Measurements from ENCODE around the gene TM9SF4. TPM values are rescaled to one million over a fixed set of nuclear protein-coding genes. Genes with fewer than 3 reads are reported as not detected.

TM9SF4 gene
- total RNA-seq, 6 donors from 2014 or later, result 26.7 to 48.0 (median 37.1) TPM

- H3K4me3 ChIP-seq, result no peak overlapping the region
- 95 to 99% methylated on average over 14 to 21 of the region's 21 CpGs for WGBS, 2 donors
- ATAC-seq (ENCODE audit: low FRiP score in 2 of 2) (no peak), DNase-seq (no peak)
- H3K27me3 ChIP-seq, result no peaks in the 10 kb centered on the region
- peaks cover 54 to 97% (median 87%) of the 10 kb centered on the region in 4 donors for H3K36me3 ChIP-seq
- H3K9me3 ChIP-seq, result no peaks in the 10 kb centered on the region
- no peaks in the 10 kb centered on the region for H3K4me1 ChIP-seq
- TF ChIP-seq POLR2AphosphoS5 (IDR thresholded peaks at IDR 0.05) (no peak), POLR2A (IDR thresholded peaks at IDR 0.05) (no peak), CTCF (IDR thresholded peaks at IDR 0.05) (no peak), EP300 (IDR thresholded peaks at IDR 0.05) (no peak)
- no peak overlapping the region for H3K27ac ChIP-seq
Measured at GRCh38 chr20:32141465-32141980, 32.0 kb downstream of the TM9SF4 start.

GRCh38 chr20:32142088-32142487, 32.6 kb downstream of the TM9SF4 start:
- Histone ChIP-seq H3K27me3 (no peaks in the 10 kb centered on the region), H3K27ac (no peak overlapping the region), H3K4me3 (no peak overlapping the region), H3K4me1 (no peaks in the 10 kb centered on the region), H3K9me3 (no peaks in the 10 kb centered on the region), H3K36me3 (peaks cover 54 to 97% (median 85%) of the 10 kb centered on the region in 4 donors)
- ATAC-seq (ENCODE audit: low FRiP score in 2 of 2), result no peak
- DNase-seq, result no peak
- no peak for TF ChIP-seq POLR2A (IDR thresholded peaks at IDR 0.05)
- no peak for TF ChIP-seq POLR2AphosphoS5 (IDR thresholded peaks at IDR 0.05)
- TF ChIP-seq EP300 (IDR thresholded peaks at IDR 0.05), result no peak
- no peak for TF ChIP-seq CTCF (IDR thresholded peaks at IDR 0.05)
- WGBS, 2 donors, result 92 to 93% methylated on average over 5 of the region's 5 CpGs

- H3K9me3 ChIP-seq, result no peaks in the 10 kb centered on the region
- TF ChIP-seq CTCF (IDR thresholded peaks at IDR 0.05) (no peak), POLR2A (IDR thresholded peaks at IDR 0.05) (no peak), EP300 (IDR thresholded peaks at IDR 0.05) (no peak), POLR2AphosphoS5 (IDR thresholded peaks at IDR 0.05) (no peak)
- H3K4me1 ChIP-seq, result no peaks in the 10 kb centered on the region
- no peak overlapping the region for H3K27ac ChIP-seq
- DNase-seq, result no peak
- no peak overlapping the region for H3K4me3 ChIP-seq
- no peak for ATAC-seq (ENCODE audit: low FRiP score in 2 of 2)
- H3K27me3 ChIP-seq, result no peaks in the 10 kb centered on the region
- peaks cover 51 to 95% (median 84%) of the 10 kb centered on the region in 4 donors for H3K36me3 ChIP-seq
- 91 to 96% methylated on average over 12 to 15 of the region's 15 CpGs for WGBS, 2 donors
Measured at GRCh38 chr20:32142991-32143390, 33.5 kb downstream of the TM9SF4 start.

GRCh38 chr20:32144898-32145662, 35.6 kb downstream of the TM9SF4 start:
- H3K27me3 ChIP-seq, result no peaks in the 10 kb centered on the region
- H3K9me3 ChIP-seq, result no peaks in the 10 kb centered on the region
- TF ChIP-seq POLR2A (IDR thresholded peaks at IDR 0.05) (no peak), CTCF (IDR thresholded peaks at IDR 0.05) (no peak), EP300 (IDR thresholded peaks at IDR 0.05) (no peak), POLR2AphosphoS5 (IDR thresholded peaks at IDR 0.05) (no peak)
- H3K4me1 ChIP-seq, result no peaks in the 10 kb centered on the region
- no peak overlapping the region for H3K4me3 ChIP-seq
- DNase-seq (no peak), ATAC-seq (ENCODE audit: low FRiP score in 2 of 2) (no peak)
- 93% methylated on average over 6 to 8 of the region's 8 CpGs for whole genome bisulfite sequencing, 2 donors
- H3K27ac ChIP-seq, result no peak overlapping the region
- H3K36me3 ChIP-seq, result peaks cover 53 to 92% (median 81%) of the 10 kb centered on the region in 4 donors

Measured in upper lobe of left lung (tissue), 6 donors.